Glutamatergic neuron (in vitro differentiated cells): ENCODE measurements around the gene KRTAP10-4. TPM values are rescaled to one million over a fixed set of nuclear protein-coding genes. Genes with fewer than 3 reads are reported as not detected.
"Not testable (repeated sequence)": the region's sequence is repeated elsewhere in the genome, so short reads cannot be mapped to it uniquely, and the experiment has no call there.

ENCODE experiments used
- DNase-seq: peaks from one replicate; pipeline ENCODE4 v3.0.0; 2022
- H3K27ac Mint-ChIP-seq: one replicate; pipeline ENCODE4 v1.8.0; 2020; ENCODE audit warnings: mild to moderate bottlenecking, mixed read lengths, inconsistent platforms; ENCODE audit not compliant: unreplicated experiment
- H3K27me3 Mint-ChIP-seq: one replicate; pipeline ENCODE4 v1.8.0; 2020; ENCODE audit warnings: mild to moderate bottlenecking, moderate library complexity, mixed read lengths, inconsistent platforms; ENCODE audit not compliant: unreplicated experiment
- H3K36me3 Mint-ChIP-seq: one replicate; pipeline ENCODE4 v1.8.0; 2020; ENCODE audit warnings: mild to moderate bottlenecking, mixed read lengths, inconsistent platforms; ENCODE audit not compliant: unreplicated experiment
- H3K4me1 Mint-ChIP-seq: one replicate; pipeline ENCODE4 v1.8.0; 2020; ENCODE audit warnings: mild to moderate bottlenecking, low read depth, mixed read lengths, inconsistent platforms; ENCODE audit not compliant: unreplicated experiment
- H3K4me3 Mint-ChIP-seq: one replicate; pipeline ENCODE4 v1.8.0; 2020; ENCODE audit warnings: mild to moderate bottlenecking, mixed read lengths, inconsistent platforms; ENCODE audit not compliant: unreplicated experiment
- H3K9me3 Mint-ChIP-seq: one replicate; pipeline ENCODE4 v1.8.0; 2020; ENCODE audit warnings: mild to moderate bottlenecking, moderate library complexity, mixed read lengths, inconsistent platforms; ENCODE audit not compliant: unreplicated experiment
- CTCF ChIP-seq: fragments of 200-600 bp; sonication (generic); IDR thresholded peaks from one replicate; pipeline ENCODE4 v1.5.0; 2021; ENCODE audit not compliant: partially characterized antibody, unreplicated experiment
- total RNA-seq: library from RNA; stranded (reverse); fragmentation: NEBNext Ultra II Directional; extraction: Animal tissue kit (Norgen Biotek cat#: 25700); gene quantifications from one replicate; pipeline ENCODE4 v1.2.1, GENCODE V29; 2021; ENCODE audit not compliant: unreplicated experiment

Gene KRTAP10-4
- total RNA-seq, 1 donor from 2014 or later, result not detected

- H3K36me3 Mint-ChIP-seq, result peaks cover 53% of the 10 kb centered on the region
- no peak overlapping the region for H3K4me3 Mint-ChIP-seq
- TF ChIP-seq CTCF, result no peak
- H3K27me3 Mint-ChIP-seq, result peaks cover 8% of the 10 kb centered on the region
- no peaks in the 10 kb centered on the region for H3K4me1 Mint-ChIP-seq
- DNase-seq, result no peak
- no peak overlapping the region for H3K27ac Mint-ChIP-seq
- peaks cover 36% of the 10 kb centered on the region for H3K9me3 Mint-ChIP-seq
Measured at GRCh38 chr21:44576025-44576420, 2.5 kb downstream of the KRTAP10-4 start.

- no peak for DNase-seq
- Mint-ChIP-seq H3K9me3 (peaks cover 22% of the 10 kb centered on the region), H3K36me3 (peaks cover 42% of the 10 kb centered on the region), H3K27ac (no peak overlapping the region), H3K27me3 (peaks cover 3% of the 10 kb centered on the region), H3K4me3 (no peak overlapping the region), H3K4me1 (no peaks in the 10 kb centered on the region)
- no peak for TF ChIP-seq CTCF
Measured at GRCh38 chr21:44578371-44579055, 5.0 kb downstream of the KRTAP10-4 start.

- TF ChIP-seq CTCF, result no peak
- H3K36me3 Mint-ChIP-seq, result peaks cover 42% of the 10 kb centered on the region
- no peaks in the 10 kb centered on the region for H3K4me1 Mint-ChIP-seq
- H3K4me3 Mint-ChIP-seq, result no peak overlapping the region
- DNase-seq, result no peak
- no peak overlapping the region for H3K27ac Mint-ChIP-seq
- peaks cover 3% of the 10 kb centered on the region for H3K27me3 Mint-ChIP-seq
- peaks cover 22% of the 10 kb centered on the region for H3K9me3 Mint-ChIP-seq
Measured at GRCh38 chr21:44579056-44579832, 5.7 kb downstream of the KRTAP10-4 start.

GRCh38 chr21:44579833-44580144, 6.3 kb downstream of the KRTAP10-4 start:
- Mint-ChIP-seq H3K27me3 (peaks cover 1% of the 10 kb centered on the region), H3K4me1 (no peaks in the 10 kb centered on the region), H3K4me3 (no peak overlapping the region), H3K36me3 (peaks cover 42% of the 10 kb centered on the region), H3K9me3 (peaks cover 19% of the 10 kb centered on the region), H3K27ac (peak overlapping the region; percentile 50)
- no peak for TF ChIP-seq CTCF
- no peak for DNase-seq

- DNase-seq, H3K4me3 Mint-ChIP-seq, H3K4me1 Mint-ChIP-seq, H3K27me3 Mint-ChIP-seq: not testable (repeated sequence)
- Mint-ChIP-seq H3K9me3 (peaks cover 20% of the 10 kb centered on the region), H3K27ac (peak within 1 kb of the TSS; percentile 50), H3K36me3 (peaks cover 41% of the 10 kb centered on the region)
Measured at GRCh38 chr21:44580231-44580821, 6.8 kb downstream of the KRTAP10-4 start, which contains the start of gene KRTAP10-5. Gene KRTAP10-5, minus strand, starts transcription at chr21:44580604. Its CDS starts 26 bp downstream, at chr21:44580578.
